ENCODE data around the gene WDR37.
"Not testable (repeated sequence)": the region's sequence is repeated elsewhere in the genome, so short reads cannot be mapped to it uniquely, and the experiment has no call there.

Gene WDR37

GRCh38 chr10:1041514-1041913 is 14.7 kb upstream of the WDR37 start:
- DNase-seq (ENCODE audit: low read depth): no peak

- no peak for DNase-seq (ENCODE audit: low read depth)
These were observed 12.6 kb upstream of the WDR37 start for GRCh38 chr10:1043532-1043995.

GRCh38 chr10:1044146-1044545 is 12.0 kb upstream of the WDR37 start:
- DNase-seq (ENCODE audit: low read depth): no peak

GRCh38 chr10:1044964-1045363 is 11.2 kb upstream of the WDR37 start:
- no peak for DNase-seq (ENCODE audit: low read depth)

- no peak for DNase-seq (ENCODE audit: low read depth)
These were observed 10.8 kb upstream of the WDR37 start for GRCh38 chr10:1045415-1045814.

GRCh38 chr10:1047937-1048336 is 8.2 kb upstream of the WDR37 start:
- no peak for DNase-seq (ENCODE audit: low read depth)

- DNase-seq (ENCODE audit: low read depth): no peak
These were observed 7.8 kb upstream of the WDR37 start for GRCh38 chr10:1048349-1048731.

- peak; percentile 96 for DNase-seq (ENCODE audit: low read depth)
These were observed 7.3 kb upstream of the WDR37 start, which contains the start of gene IDI1 for GRCh38 chr10:1048732-1049424. TSS of gene IDI1 (minus strand) at chr10:1049119. CDS start at chr10:1049003, 116 bp downstream.

GRCh38 chr10:1049425-1049958 is 6.7 kb upstream of the WDR37 start:
- no peak for DNase-seq (ENCODE audit: low read depth)

GRCh38 chr10:1050145-1050544 is 6.0 kb upstream of the WDR37 start:
- DNase-seq (ENCODE audit: low read depth): no peak

- no peak for DNase-seq (ENCODE audit: low read depth)
These were observed 5.6 kb upstream of the WDR37 start for GRCh38 chr10:1050554-1050953.

GRCh38 chr10:1054684-1055083 is 1.5 kb upstream of the WDR37 start:
- DNase-seq (ENCODE audit: low read depth): no peak

- DNase-seq (ENCODE audit: low read depth): no peak
These were observed 997 bp downstream of the WDR37 start for GRCh38 chr10:1057106-1057657.

GRCh38 chr10:1058017-1058416 is 1.8 kb downstream of the WDR37 start:
- no peak for DNase-seq (ENCODE audit: low read depth)

- no peak for DNase-seq (ENCODE audit: low read depth)
These were observed 3.7 kb downstream of the WDR37 start for GRCh38 chr10:1059902-1060301.

- no peak for DNase-seq (ENCODE audit: low read depth)
These were observed 6.0 kb downstream of the WDR37 start for GRCh38 chr10:1061930-1062774.

- DNase-seq (ENCODE audit: low read depth): no peak
These were observed 7.2 kb downstream of the WDR37 start for GRCh38 chr10:1063232-1063865.

GRCh38 chr10:1064964-1065247 is 8.7 kb downstream of the WDR37 start:
- DNase-seq (ENCODE audit: low read depth): no peak

GRCh38 chr10:1066734-1067133 is 10.5 kb downstream of the WDR37 start:
- not testable (repeated sequence) for DNase-seq (ENCODE audit: low read depth)

- DNase-seq (ENCODE audit: low read depth): no peak
These were observed 12.5 kb downstream of the WDR37 start for GRCh38 chr10:1068380-1069361.

GRCh38 chr10:1070919-1071318 is 14.7 kb downstream of the WDR37 start:
- DNase-seq (ENCODE audit: low read depth): no peak
